OCI-M1 (cell line): ENCODE results near the gene GANAB.
A peak's percentile ranks its signal among the peaks of the same experiment; 100 is the strongest.
"Not testable (repeated sequence)": the region's sequence is repeated elsewhere in the genome, so short reads cannot be mapped to it uniquely, and the experiment has no call there.

Source experiments
- DNase-seq: peaks from one replicate; lab custom pipeline; 2025; lab: John Stamatoyannopoulos, UW

GANAB gene

GRCh38 chr11:62645946-62646824, at the start of gene GANAB:
Gene GANAB, minus strand, starts transcription at chr11:62646613. Its CDS starts 14 bp downstream, at chr11:62646599.
- peak; percentile 99 for DNase-seq

GRCh38 chr11:62694455-62695167, 48.2 kb upstream of the GANAB start:
- peak; percentile 81 for DNase-seq

- DNase-seq, result not testable (repeated sequence)
These were observed 47.2 kb upstream of the GANAB start for GRCh38 chr11:62693624-62694023.

- DNase-seq, result no peak
These were observed 43.2 kb upstream of the GANAB start, which contains the start of gene LRRN4CL for GRCh38 chr11:62689421-62690183. Gene LRRN4CL, minus strand, starts transcription at chr11:62689530. Its CDS starts 1,022 bp downstream, at chr11:62688508.

GRCh38 chr11:62688491-62688890, 42.1 kb upstream of the GANAB start:
- no peak for DNase-seq

- no peak for DNase-seq
These were observed 41.3 kb upstream of the GANAB start for GRCh38 chr11:62687508-62688396.

GRCh38 chr11:62682518-62682917, 36.1 kb upstream of the GANAB start:
- DNase-seq, result no peak

- DNase-seq, result peak; percentile 88
These were observed 34.4 kb upstream of the GANAB start for GRCh38 chr11:62680825-62681240.

GRCh38 chr11:62678770-62679696, 32.6 kb upstream of the GANAB start, which contains the start of gene UBXN1:
Gene UBXN1, minus strand, starts transcription at chr11:62679073. Its CDS starts 150 bp downstream, at chr11:62678923.
- DNase-seq, result peak; percentile 93

GRCh38 chr11:62678433-62678769, 32.0 kb upstream of the GANAB start:
- no peak for DNase-seq

- DNase-seq, result no peak
These were observed 31.3 kb upstream of the GANAB start for GRCh38 chr11:62677714-62678113.

- no peak for DNase-seq
These were observed 30.7 kb upstream of the GANAB start for GRCh38 chr11:62677156-62677555.

GRCh38 chr11:62676698-62677097, 30.3 kb upstream of the GANAB start:
- no peak for DNase-seq

GRCh38 chr11:62675415-62675814, 29.0 kb upstream of the GANAB start:
- not testable (repeated sequence) for DNase-seq

GRCh38 chr11:62673196-62673525, 26.7 kb upstream of the GANAB start:
- DNase-seq, result no peak

GRCh38 chr11:62671608-62672389, 25.4 kb upstream of the GANAB start, which contains the start of the genes LBHD1 and UQCC3:
Gene LBHD1, minus strand, starts transcription at chr11:62672267. Its CDS starts 2,236 bp downstream, at chr11:62670031.
Gene UQCC3, plus strand, starts transcription at chr11:62671673. Its CDS starts 73 bp downstream, at chr11:62671746.
- peak; percentile 92 for DNase-seq

GRCh38 chr11:62671236-62671607, 24.8 kb upstream of the GANAB start:
- DNase-seq, result no peak

- DNase-seq, result peak; percentile 31
These were observed 23.2 kb upstream of the GANAB start for GRCh38 chr11:62669420-62670161.
